HepG2 (cell line): Measurements from ENCODE around the gene BCL2L13.

Experiments used
- NFYB ChIP-seq: sonication (generic); formaldehyde crosslinking; IDR thresholded peaks from 2 replicates; pipeline ENCODE4 v1.4.0; 2020; ENCODE audit warnings: missing genetic modification reagents
- RELA ChIP-seq: sonication (generic); formaldehyde crosslinking; IDR thresholded peaks from 2 replicates; pipeline ENCODE4 v1.4.0; 2020; ENCODE audit warnings: missing genetic modification reagents

GRCh38 chr22:17734187-17734586 lies 95.6 kb downstream of the BCL2L13 start:
- TF ChIP-seq RELA (no peak), NFYB (CRISPR knock-in tag) (no peak)
